ENCODE data around the gene C6orf132. TPM values are rescaled to one million over a fixed set of nuclear protein-coding genes. Genes with fewer than 3 reads are reported as not detected.

C6orf132 gene
- total and polyA plus RNA-seq, 10 of the 15 experiments (the other 5 are each of a cell fraction or from before 2014, with no cell fraction given) = 0.04 to 0.05 TPM; not detected in 8

GRCh38 chr6:42095776-42096541, 46.5 kb downstream of the C6orf132 start (continued):
- TF ChIP-seq ETV6 (conservative IDR thresholded peaks at IDR 0.05 in 1 of 2, IDR thresholded peaks at IDR 0.05 in 1 of 2; ENCODE audit: borderline replicate concordance in 1 of 2, low read depth in 1 of 2) = no peak

GRCh38 chr6:42095094-42095493, 47.3 kb downstream of the C6orf132 start:
- Histone ChIP-seq H3K4me3 (no peak overlapping the region), H3K9me3 (replicated peaks; ENCODE audit: control insufficient read depth, insufficient read depth, low read length) (no peaks in the 10 kb centered on the region), H3K4me1 (ENCODE audit: control insufficient read depth, insufficient read depth, low read length) (no peaks in the 10 kb centered on the region), H2AFZ (ENCODE audit: control insufficient read depth, low read depth, low read length) (no peak overlapping the region), H3K4me2 (ENCODE audit: control insufficient read depth, insufficient read depth) (no peak overlapping the region), H3K9ac (ENCODE audit: control insufficient read depth, insufficient read depth, low read length) (no peak overlapping the region), H3K27me3 (replicated peaks in 1 of 2; ENCODE audit: control insufficient read depth in 2 of 2, insufficient read depth in 2 of 2, low read length in 1 of 2) (no peaks in the 10 kb centered on the region; a peak in 1 of 4 replicates), H3K36me3 (ENCODE audit: control insufficient read depth in 2 of 2, insufficient read depth in 2 of 2, low read length in 1 of 2) (no peaks in the 10 kb centered on the region), H3K79me2 (ENCODE audit: control insufficient read depth, insufficient read depth, low read length) (no peaks in the 10 kb centered on the region), H4K20me1 (ENCODE audit: control insufficient read depth, insufficient read depth) (no peaks in the 10 kb centered on the region), H3K27ac (ENCODE audit: control insufficient read depth, insufficient read depth) (no peak overlapping the region)
- 53% methylated on average over 1 of the region's 1 CpG for WGBS (ENCODE audit: insufficient coverage, insufficient replicate concordance, low lambda C conversion rate, missing lambda C conversion rate)
- ChIA-PET SMC1A (ENCODE audit: uncharacterized antibody, unreplicated experiment) (no interaction called here), POLR2A (no interaction called here), RAD21 (ENCODE audit: unreplicated experiment) (no interaction called here), CTCF (interaction anchor here (0.6 to 1.8 kb wide), 2 partner anchors 9 to 121 kb away, joined by 4 to 6 read pairs; no protein-coding TSS in a partner anchor)
- no TSS peak for BruUV-seq (replicated peaks)
- DNase-seq (ENCODE audit: low read depth, low spot score) = no peak
- ATAC-seq = no peak; the same call in 2 of the 3 replicates
- no peak for TF ChIP-seq IRF5 (IDR thresholded peaks at IDR 0.05; ENCODE audit: borderline replicate concordance)
- TF ChIP-seq ETV6 (conservative IDR thresholded peaks at IDR 0.05 in 1 of 2, IDR thresholded peaks at IDR 0.05 in 1 of 2; ENCODE audit: borderline replicate concordance in 1 of 2, low read depth in 1 of 2) = no peak
- TF ChIP-seq CBX3 (IDR thresholded peaks at IDR 0.05; ENCODE audit: borderline replicate concordance, low read depth) = no peak
- TF ChIP-seq RUNX3 (IDR thresholded peaks at IDR 0.05; ENCODE audit: low read length) = no peak
- no peak for TF ChIP-seq KDM1A (IDR thresholded peaks at IDR 0.05; ENCODE audit: borderline replicate concordance)
- TF ChIP-seq HCFC1 (IDR thresholded peaks at IDR 0.05; ENCODE audit: low read length) = no peak
- TF ChIP-seq ZZZ3 (IDR thresholded peaks at IDR 0.05; ENCODE audit: control insufficient read depth, insufficient read length, low read depth) = no peak
- no peak for TF ChIP-seq SMAD5 (IDR thresholded peaks at IDR 0.05; ENCODE audit: low read depth)
- no peak for TF ChIP-seq ATF3 (IDR thresholded peaks at IDR 0.05; ENCODE audit: borderline replicate concordance, extremely low read depth, low read depth, low read length)
- no peak for TF ChIP-seq SRF (IDR thresholded peaks at IDR 0.05; ENCODE audit: low read depth in 2 of 2, low read length in 2 of 2)
- no peak for TF ChIP-seq ZNF622 (IDR thresholded peaks at IDR 0.05)
- TF ChIP-seq MEF2A (IDR thresholded peaks at IDR 0.05; ENCODE audit: insufficient read depth, low read depth, low read length) = no peak
- TF ChIP-seq CBFB (IDR thresholded peaks at IDR 0.05; ENCODE audit: low read depth) = no peak
- intact Hi-C loops (cut with micrococcal nuclease; ENCODE audit: unreplicated experiment) (no loop called here), in situ Hi-C loops (cut with MboI) (no loop called here)
- FAIRE-seq = no peak

All from GM12878 (cell line).